HG02759 (cell line): ENCODE results near the gene MACROD2.
"Not testable (repeated sequence)": the region's sequence is repeated elsewhere in the genome, so short reads cannot be mapped to it uniquely, and the experiment has no call there.

ENCODE experiments used
- ATAC-seq: cut with Tn5 transposase; IDR thresholded peaks from one replicate; pipeline ENCODE4 v1.9.1; 2021; ENCODE audit warnings: mild to moderate bottlenecking, moderate library complexity; ENCODE audit not compliant: unreplicated experiment

Gene MACROD2

DNA sequence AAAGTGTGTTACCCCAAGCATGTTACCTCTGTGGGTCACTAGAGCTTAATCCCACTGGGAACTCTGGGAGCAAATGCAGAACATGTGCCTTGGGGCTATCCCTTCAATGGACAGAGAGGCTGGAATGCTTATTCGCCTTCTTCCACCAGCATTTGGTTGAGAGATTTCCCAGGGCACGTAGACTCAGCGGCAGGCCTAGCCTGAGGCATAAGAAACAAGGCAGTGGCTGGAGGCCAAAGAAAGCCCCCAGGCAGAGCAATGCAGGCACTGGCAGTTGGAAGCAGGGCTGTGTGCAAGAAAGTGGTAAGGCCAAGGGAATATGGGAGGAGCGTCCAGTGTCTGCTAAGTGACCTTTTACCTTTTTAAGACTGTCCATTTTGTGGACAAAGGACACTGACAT lies 456.1 kb downstream of the MACROD2 start:
- no peak for ATAC-seq

GRCh38 chr20:14453259-14453658 lies 457.9 kb downstream of the MACROD2 start:
- no peak for ATAC-seq

- no peak for ATAC-seq
Observed at GRCh38 chr20:14454296-14454695, 459.0 kb downstream of the MACROD2 start.

DNA sequence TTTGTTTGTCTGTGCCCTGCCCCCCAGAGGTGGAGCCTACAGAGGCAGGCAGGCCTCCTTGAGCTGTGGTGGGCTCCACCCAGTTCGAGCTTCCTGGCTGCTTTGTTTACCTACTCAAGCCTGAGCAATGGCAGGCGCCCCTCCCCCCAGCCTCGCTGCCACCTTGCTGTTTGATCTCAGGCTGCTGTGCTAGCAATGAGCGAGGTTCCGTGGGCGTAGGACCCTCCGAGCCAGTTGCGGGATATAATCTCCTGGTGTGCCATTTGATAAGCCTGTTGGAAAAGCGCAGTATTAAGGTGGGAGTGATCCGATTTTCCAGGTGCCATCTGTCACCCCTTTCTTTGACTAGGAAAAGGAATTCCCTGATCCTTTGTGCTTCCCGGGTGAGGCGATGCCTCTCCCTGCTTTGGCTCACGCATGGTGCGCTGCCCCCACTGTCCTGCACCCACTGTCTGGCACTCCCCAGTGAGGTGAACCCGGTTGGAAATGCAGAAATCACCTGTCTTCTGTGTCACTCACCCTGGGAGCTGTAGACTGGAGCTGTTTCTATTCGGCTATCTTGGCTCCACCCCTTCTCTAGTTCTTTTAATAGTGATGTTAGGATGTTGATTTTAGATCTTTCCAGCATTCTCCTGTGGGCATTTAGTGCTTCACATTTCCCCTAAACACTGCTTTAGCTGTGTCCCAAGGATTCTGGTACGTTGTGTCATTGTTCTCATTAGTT lies 471.9 kb downstream of the MACROD2 start:
- ATAC-seq = not testable (repeated sequence)

GRCh38 chr20:14470231-14470899 lies 475.0 kb downstream of the MACROD2 start:
- ATAC-seq = no peak

GRCh38 chr20:14470977-14471661 lies 475.8 kb downstream of the MACROD2 start:
- no peak for ATAC-seq

GRCh38 chr20:14477125-14477524 lies 481.8 kb downstream of the MACROD2 start:
- no peak for ATAC-seq

DNA sequence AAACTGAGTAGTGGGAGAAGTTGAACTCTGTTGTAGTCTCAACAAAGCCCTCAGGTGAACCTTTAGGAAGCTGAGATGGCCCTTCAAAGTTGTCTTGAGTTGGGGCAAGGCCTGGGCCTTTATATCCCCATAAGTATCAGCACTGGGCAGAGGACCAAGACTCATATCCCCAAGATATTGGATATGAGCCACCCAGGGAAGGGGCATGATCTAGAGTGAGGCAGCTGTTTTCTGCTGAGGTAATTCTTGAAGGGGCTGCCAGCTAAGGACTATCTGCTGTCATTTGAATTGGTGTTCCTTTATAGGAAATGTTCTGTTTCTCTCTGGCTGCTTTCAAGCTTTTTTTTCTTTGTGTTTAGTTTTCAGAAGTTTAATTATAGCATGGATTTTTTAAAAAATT lies 482.8 kb downstream of the MACROD2 start:
- no peak for ATAC-seq

DNA sequence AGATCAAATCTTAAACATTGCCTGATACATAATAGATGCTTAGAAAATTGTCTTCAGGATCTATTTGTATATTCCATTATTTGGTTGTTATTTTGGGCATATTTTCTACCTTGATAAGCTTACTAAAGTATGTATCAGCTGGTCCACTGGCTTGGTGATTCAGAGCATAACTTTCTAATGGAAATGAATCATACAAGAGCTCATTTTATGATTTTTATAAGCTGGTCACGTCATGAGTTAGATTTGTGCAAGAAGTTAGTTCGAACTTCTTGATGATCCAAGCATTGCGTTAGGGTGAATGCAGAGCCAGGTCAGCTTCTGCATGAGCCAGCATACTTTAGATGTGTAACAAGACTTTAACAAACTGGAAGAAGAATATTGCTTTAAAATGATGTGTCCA lies 486.5 kb downstream of the MACROD2 start:
- ATAC-seq = no peak

DNA sequence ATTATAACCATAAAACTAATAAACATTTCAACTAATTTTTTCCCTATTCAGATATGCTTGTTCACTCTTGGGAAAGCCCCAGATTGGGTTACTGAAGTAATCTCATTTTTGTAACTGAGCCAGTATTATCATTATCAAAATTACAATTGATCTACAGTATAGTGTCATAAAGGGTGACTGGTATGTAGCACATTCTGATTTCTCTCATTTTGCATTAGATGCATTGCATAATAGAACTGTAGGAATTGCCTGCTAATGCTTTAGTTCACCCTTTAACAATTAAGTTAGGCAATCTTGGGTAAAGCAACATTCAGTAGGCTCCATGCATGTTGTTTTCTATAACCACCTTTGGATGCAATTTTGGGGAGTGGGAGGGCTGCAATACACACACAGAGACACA lies 492.9 kb downstream of the MACROD2 start:
- ATAC-seq = no peak

- ATAC-seq = no peak
Observed at GRCh38 chr20:14488756-14489479, 493.6 kb downstream of the MACROD2 start.

DNA sequence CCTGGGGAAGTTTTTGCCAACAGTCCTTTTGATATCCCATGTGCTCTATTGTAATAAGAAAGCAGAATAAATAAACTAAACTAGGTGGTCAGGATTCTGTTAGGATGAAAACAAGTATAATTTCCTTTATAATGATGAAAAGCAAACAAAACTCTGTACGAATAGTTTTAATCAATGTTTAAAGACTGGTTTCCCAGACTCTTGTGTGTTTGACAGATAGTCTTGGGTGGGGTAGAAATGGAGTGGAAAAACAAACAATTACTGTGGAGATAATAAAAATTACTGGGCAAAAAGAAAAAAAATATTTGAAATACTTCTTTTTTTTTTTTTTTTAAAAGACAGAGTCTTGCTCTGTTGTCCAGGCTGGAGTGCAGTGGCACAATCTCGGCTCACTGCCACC lies 494.2 kb downstream of the MACROD2 start:
- ATAC-seq = no peak

GRCh38 chr20:14491436-14491835 lies 496.1 kb downstream of the MACROD2 start:
- ATAC-seq = no peak

GRCh38 chr20:14493408-14493807 lies 498.1 kb downstream of the MACROD2 start:
- no peak for ATAC-seq

DNA sequence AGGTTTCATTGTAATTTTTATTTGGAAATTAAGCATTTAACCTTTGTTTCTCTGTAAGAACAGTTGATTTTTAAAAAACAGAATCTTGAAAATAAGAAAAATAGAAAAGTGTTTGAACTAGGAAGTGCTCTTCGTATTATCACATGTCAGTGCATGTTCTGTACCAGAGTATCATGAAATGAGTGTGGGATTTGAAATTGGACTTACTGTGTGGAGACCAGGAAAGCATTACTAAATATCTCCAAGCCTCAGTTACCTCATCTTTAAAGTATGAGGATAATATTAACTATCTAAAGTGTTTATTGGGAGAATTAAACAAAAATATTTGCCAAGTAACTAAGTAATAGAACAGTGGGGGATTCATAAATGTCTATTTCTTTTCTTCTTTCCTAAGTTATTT lies 499.0 kb downstream of the MACROD2 start:
- ATAC-seq = no peak

DNA sequence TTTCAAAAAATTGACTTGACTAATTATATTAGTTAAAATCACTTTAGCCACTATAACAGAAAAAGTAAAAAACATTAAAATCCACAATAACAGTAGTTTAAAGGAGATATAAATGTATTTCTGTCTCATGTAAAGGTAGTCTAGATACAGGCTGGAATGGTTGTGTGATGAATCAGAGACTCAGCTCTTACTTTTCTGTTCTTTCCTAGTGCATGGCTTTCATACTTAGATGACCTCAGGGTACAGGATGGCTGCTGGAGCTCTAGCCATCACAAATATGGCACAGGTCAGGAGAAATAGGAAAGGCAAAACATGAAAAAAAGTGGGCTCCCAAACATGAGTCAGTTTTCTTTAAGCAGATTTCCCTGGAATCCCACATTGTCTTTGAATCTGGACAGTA lies 499.8 kb downstream of the MACROD2 start:
- ATAC-seq = no peak

- ATAC-seq = no peak
Observed at GRCh38 chr20:14497004-14497403, 501.7 kb downstream of the MACROD2 start.

DNA sequence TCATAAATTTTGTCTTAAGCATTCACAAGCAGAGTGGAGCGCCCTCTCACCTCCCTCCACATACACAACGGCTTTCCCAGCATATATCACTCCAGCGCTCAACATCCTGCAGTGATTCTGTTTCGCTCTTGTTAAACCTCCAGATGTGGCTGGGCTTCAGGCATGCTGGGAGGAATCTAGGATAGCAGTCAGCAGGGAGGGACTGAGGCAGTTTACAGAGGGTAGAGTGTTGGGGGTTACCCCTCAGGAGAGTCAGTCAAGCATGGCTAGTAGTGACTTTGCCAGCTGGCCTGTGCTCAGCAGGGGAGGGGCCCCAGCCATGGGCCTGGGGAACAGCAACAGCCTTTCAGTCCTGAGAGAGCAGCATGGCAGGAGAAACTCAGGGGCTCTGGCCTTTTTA lies 503.5 kb downstream of the MACROD2 start:
- ATAC-seq = no peak

GRCh38 chr20:14505476-14505875 lies 510.2 kb downstream of the MACROD2 start:
- ATAC-seq = no peak

GRCh38 chr20:14507711-14508110 lies 512.4 kb downstream of the MACROD2 start:
- ATAC-seq = no peak

DNA sequence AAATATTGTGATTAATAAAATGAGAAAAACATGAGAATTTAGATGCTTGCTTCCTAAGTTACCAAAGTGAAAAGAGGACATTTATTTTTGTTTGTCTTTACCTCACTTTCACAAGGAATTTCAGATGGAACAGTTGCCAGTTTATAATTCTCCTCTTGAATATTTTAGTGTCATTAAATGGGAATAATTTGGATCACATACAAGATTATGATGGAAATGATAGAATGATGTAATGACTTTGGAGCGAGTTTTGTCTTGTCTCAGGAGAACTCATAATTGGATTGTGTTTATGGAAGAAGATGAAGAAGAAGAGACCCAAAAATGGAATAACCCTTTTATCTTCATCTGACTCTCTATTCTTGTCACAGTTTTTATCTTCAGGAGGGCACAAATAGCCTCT lies 515.0 kb downstream of the MACROD2 start:
- ATAC-seq = no peak
